Chondrocyte (in vitro differentiated cells): ENCODE data around the gene DCDC2C. TPM values are rescaled to one million over a fixed set of nuclear protein-coding genes. Genes with fewer than 3 reads are reported as not detected.
"Not testable (repeated sequence)": the region's sequence is repeated elsewhere in the genome, so short reads cannot be mapped to it uniquely, and the experiment has no call there.

Source experiments
- DNase-seq: peaks from one replicate; pipeline ENCODE4 v3.0.0; 2021; ENCODE audit warnings: mixed read lengths, low spot score
- H3K27ac Mint-ChIP-seq: one replicate; pipeline ENCODE4 v1.8.0; 2021; ENCODE audit warnings: mild to moderate bottlenecking, moderate library complexity, mixed read lengths; ENCODE audit not compliant: unreplicated experiment
- H3K27me3 Mint-ChIP-seq: 2 replicates; pipeline ENCODE4 v1.8.0; 2021; ENCODE audit warnings: low read depth, mixed read lengths
- H3K36me3 Mint-ChIP-seq: 2 replicates; pipeline ENCODE4 v1.8.0; 2021; ENCODE audit warnings: low read depth, mixed read lengths
- H3K4me1 Mint-ChIP-seq: 2 replicates; pipeline ENCODE4 v1.8.0; 2021; ENCODE audit warnings: low read depth, mild to moderate bottlenecking, mixed read lengths
- H3K4me3 Mint-ChIP-seq: one replicate; pipeline ENCODE4 v1.8.0; 2021; ENCODE audit warnings: mild to moderate bottlenecking, moderate library complexity, mixed read lengths; ENCODE audit not compliant: unreplicated experiment
- H3K9me3 Mint-ChIP-seq: 2 replicates; pipeline ENCODE4 v1.8.0; 2021; ENCODE audit warnings: low read depth, mixed read lengths
- CTCF ChIP-seq: fragments of 200-600 bp; sonication (generic); IDR thresholded peaks from 2 replicates; pipeline ENCODE4 v1.5.0; 2021; ENCODE audit warnings: antibody characterized with exemption, mild to moderate bottlenecking, moderate library complexity
- total RNA-seq: library from RNA; stranded (reverse); gene quantifications from 3 replicates; pipeline ENCODE4 v1.2.1, GENCODE V29; 2021

The DCDC2C gene
- total RNA-seq, 1 donor from 2014 or later, result not detected

GRCh38 chr2:3814706-3815245 is 111.4 kb downstream of the DCDC2C start:
- Mint-ChIP-seq H3K9me3 (peaks cover 30% of the 10 kb centered on the region), H3K27ac (no peak overlapping the region), H3K27me3 (no peaks in the 10 kb centered on the region), H3K4me3 (no peak overlapping the region), H3K36me3 (peaks cover 4% of the 10 kb centered on the region), H3K4me1 (no peaks in the 10 kb centered on the region)
- TF ChIP-seq CTCF, result no peak
- no peak for DNase-seq

GRCh38 chr2:3817144-3817543 is 113.8 kb downstream of the DCDC2C start:
- not testable (repeated sequence) for H3K27ac Mint-ChIP-seq, DNase-seq
- H3K9me3 Mint-ChIP-seq, result peaks cover 19% of the 10 kb centered on the region

GRCh38 chr2:3823748-3824147 is 120.4 kb downstream of the DCDC2C start:
- H3K4me1 Mint-ChIP-seq, result no peaks in the 10 kb centered on the region
- TF ChIP-seq CTCF, result no peak
- H3K36me3 Mint-ChIP-seq, result peaks cover 1% of the 10 kb centered on the region
- H3K4me3 Mint-ChIP-seq, result no peak overlapping the region
- no peak overlapping the region for H3K27ac Mint-ChIP-seq
- H3K9me3 Mint-ChIP-seq, result peaks cover 6% of the 10 kb centered on the region
- peaks cover 13% of the 10 kb centered on the region for H3K27me3 Mint-ChIP-seq
- DNase-seq, result no peak

More at GRCh38 chr2:3817144-3817543, 113.8 kb downstream of the DCDC2C start:
- not testable (repeated sequence) for H3K36me3 Mint-ChIP-seq, H3K4me1 Mint-ChIP-seq, H3K4me3 Mint-ChIP-seq, H3K27me3 Mint-ChIP-seq

- DNase-seq, result no peak
- Mint-ChIP-seq H3K9me3 (peaks cover 10% of the 10 kb centered on the region), H3K27me3 (peaks cover 7% of the 10 kb centered on the region), H3K27ac (no peak overlapping the region), H3K4me1 (no peaks in the 10 kb centered on the region), H3K4me3 (no peak overlapping the region), H3K36me3 (peaks cover 1% of the 10 kb centered on the region)
- TF ChIP-seq CTCF, result peak; percentile 82
Measured at GRCh38 chr2:3827673-3828575, 124.5 kb downstream of the DCDC2C start.

GRCh38 chr2:3830796-3831195 is 127.4 kb downstream of the DCDC2C start:
- Mint-ChIP-seq H3K27me3 (peaks cover 2% of the 10 kb centered on the region), H3K36me3 (no peaks in the 10 kb centered on the region), H3K9me3 (peaks cover 12% of the 10 kb centered on the region), H3K4me1 (no peaks in the 10 kb centered on the region), H3K4me3 (no peak overlapping the region), H3K27ac (no peak overlapping the region)
- no peak for TF ChIP-seq CTCF
- DNase-seq, result no peak
